Measurements from ENCODE around the gene PRKACB.
"Not testable (repeated sequence)": the region's sequence is repeated elsewhere in the genome, so short reads cannot be mapped to it uniquely, and the experiment has no call there.

Gene PRKACB

GRCh38 chr1:84269306-84269705 lies 125.2 kb downstream of the PRKACB start:
- no peak for DNase-seq (ENCODE audit: low spot score)

- DNase-seq (ENCODE audit: low spot score), result no peak
These were observed 127.5 kb downstream of the PRKACB start for GRCh38 chr1:84271441-84272151.

- DNase-seq (ENCODE audit: low spot score), result no peak
These were observed 128.3 kb downstream of the PRKACB start for GRCh38 chr1:84272401-84272800.

- DNase-seq (ENCODE audit: low spot score), result no peak
These were observed 133.4 kb downstream of the PRKACB start for GRCh38 chr1:84277343-84278059.

- DNase-seq (ENCODE audit: low spot score), result no peak
These were observed 134.8 kb downstream of the PRKACB start for GRCh38 chr1:84278905-84279304.

GRCh38 chr1:84280912-84281311 lies 136.8 kb downstream of the PRKACB start:
- DNase-seq (ENCODE audit: low spot score), result no peak

GRCh38 chr1:84282780-84283333 lies 138.8 kb downstream of the PRKACB start:
- DNase-seq (ENCODE audit: low spot score), result no peak

- no peak for DNase-seq (ENCODE audit: low spot score)
These were observed 139.3 kb downstream of the PRKACB start for GRCh38 chr1:84283381-84283780.

GRCh38 chr1:84286071-84286470 lies 142.0 kb downstream of the PRKACB start:
- no peak for DNase-seq (ENCODE audit: low spot score)

- not testable (repeated sequence) for DNase-seq (ENCODE audit: low spot score)
These were observed 143.3 kb downstream of the PRKACB start for GRCh38 chr1:84287389-84287788.
